HFF-Myc (cell line): Measurements from ENCODE around the gene SNCAIP.

ENCODE experiments used
- DNase-seq: peaks from one replicate; pipeline ENCODE4 v3.0.0-alpha.2; 2011; ENCODE audit warnings: low read depth; ENCODE audit errors: extremely low read depth
- H3K4me3 ChIP-seq: replicated peaks from 2 replicates; pipeline ENCODE4 v1.5.1; 2011; ENCODE audit warnings: low read depth, mild to moderate bottlenecking, control low read depth, low read length
- TF ChIP-seq, protein P1 (sequence below): IDR thresholded peaks from 2 replicates; pipeline ENCODE4 v1.5.1; 2012; ENCODE audit warnings: mild to moderate bottlenecking, low read depth, low read length, control low read depth; ENCODE audit errors: missing control alignments

The SNCAIP gene

DNA sequence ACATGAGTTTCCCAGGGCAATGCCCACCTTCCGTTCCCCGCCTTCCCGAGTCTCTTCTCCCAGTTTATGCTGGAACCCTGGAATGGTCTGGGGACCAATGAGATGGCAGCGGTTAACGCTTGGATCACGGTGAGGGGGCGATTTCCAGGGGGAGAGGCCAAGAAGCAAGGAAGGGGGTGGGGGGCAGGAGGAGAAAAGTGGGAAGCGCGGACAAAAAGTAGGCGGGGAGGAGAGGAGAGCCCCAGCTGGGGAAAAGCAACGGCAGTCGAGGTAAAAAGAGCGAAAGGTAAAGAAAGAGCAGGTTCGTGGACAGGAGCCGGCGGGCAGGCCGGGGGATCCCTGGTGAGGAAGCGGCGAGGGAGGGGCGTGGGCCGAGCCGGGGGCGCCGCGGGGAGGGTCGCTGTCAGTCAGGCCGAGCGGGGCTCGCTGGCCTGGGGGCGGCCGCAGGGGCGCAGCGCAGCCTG lies 508 bp upstream of the SNCAIP start:
- TF ChIP-seq, protein P1, sequence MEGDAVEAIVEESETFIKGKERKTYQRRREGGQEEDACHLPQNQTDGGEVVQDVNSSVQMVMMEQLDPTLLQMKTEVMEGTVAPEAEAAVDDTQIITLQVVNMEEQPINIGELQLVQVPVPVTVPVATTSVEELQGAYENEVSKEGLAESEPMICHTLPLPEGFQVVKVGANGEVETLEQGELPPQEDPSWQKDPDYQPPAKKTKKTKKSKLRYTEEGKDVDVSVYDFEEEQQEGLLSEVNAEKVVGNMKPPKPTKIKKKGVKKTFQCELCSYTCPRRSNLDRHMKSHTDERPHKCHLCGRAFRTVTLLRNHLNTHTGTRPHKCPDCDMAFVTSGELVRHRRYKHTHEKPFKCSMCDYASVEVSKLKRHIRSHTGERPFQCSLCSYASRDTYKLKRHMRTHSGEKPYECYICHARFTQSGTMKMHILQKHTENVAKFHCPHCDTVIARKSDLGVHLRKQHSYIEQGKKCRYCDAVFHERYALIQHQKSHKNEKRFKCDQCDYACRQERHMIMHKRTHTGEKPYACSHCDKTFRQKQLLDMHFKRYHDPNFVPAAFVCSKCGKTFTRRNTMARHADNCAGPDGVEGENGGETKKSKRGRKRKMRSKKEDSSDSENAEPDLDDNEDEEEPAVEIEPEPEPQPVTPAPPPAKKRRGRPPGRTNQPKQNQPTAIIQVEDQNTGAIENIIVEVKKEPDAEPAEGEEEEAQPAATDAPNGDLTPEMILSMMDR: no peak
- peak overlapping the region; percentile 36 for H3K4me3 ChIP-seq
- DNase-seq: no peak

DNA sequence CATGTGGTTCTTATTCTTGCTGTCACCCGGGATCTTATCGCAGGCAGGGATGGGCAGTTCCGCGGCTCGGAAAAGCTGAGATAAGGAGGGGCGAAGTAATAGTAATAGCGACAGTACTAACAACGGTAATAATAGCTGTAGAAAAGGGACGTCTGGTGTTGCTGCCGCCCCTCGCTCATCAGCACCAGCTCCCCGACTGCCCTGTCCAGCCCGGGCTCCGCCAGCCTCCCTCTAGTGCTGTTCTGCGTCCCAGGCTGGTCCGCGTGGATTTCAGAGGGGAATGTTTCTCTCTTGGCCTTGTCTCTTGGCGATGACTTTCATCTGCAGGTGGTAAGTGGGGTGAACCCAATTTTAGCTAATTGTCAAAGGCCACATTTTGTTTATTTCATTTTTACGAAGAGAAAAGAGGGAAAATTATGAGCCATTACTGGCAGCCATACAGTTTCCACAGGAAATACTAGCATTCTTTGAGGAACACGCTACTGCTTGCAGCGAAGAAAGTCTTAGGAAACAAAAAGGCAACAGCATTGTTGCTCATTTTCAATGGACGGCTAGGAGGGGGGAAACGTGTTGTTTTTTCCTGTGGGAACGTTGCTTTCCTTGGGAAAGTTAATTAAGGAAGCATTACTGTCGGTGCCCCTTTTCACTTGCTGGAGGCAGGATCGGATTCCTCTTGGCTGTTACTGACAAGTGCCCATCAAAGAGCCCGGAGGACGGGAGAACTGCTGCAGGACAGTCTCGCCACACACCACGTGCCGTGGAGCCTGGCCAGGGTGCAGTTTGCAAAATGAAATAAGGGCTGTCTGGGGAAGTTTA lies 762 bp downstream of the SNCAIP start:
- TF ChIP-seq, protein P1: no peak
- peak overlapping the region; percentile 57 for H3K4me3 ChIP-seq
- no peak for DNase-seq

DNA sequence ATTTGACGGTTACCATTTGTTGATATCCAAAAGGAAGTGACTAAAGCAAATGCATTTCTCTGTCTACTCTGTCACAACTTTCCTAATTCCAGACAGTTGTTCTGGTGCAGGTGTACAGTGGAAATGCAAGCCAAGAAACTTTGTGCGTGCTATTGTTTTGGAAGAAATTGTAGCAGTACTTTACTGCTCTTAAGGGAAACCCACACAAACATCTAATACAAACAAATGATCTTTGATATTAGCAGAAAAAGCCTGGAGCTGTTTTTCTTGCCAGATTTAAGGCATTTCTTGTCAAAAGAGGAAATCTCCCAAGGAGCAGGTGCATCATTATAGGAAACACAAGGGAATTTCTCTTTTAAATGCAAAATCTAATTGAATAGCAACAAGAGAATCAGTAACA lies 2.0 kb downstream of the SNCAIP start:
- H3K4me3 ChIP-seq: no peak overlapping the region
- no peak for DNase-seq
- TF ChIP-seq, protein P1: no peak

DNA sequence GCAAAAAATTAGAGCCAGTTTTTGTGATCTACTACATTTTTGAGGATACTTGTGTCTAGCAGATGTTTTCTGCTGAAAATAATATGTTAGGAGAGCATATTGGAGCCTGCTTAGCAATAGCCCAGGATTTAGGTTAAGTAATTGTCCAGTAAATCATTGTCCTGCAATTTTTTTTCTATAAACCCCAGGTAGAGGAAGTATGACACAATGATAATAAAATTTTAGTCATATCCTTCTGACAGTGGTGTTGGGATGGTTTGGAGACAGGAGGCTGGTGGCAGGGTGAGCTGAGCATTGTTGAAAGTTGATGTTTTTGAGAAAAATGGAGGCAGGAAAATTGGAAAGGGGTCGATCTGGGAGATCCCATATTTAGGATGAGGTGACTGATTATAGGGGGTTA lies 3.5 kb downstream of the SNCAIP start:
- H3K4me3 ChIP-seq: no peak overlapping the region
- DNase-seq: no peak

DNA sequence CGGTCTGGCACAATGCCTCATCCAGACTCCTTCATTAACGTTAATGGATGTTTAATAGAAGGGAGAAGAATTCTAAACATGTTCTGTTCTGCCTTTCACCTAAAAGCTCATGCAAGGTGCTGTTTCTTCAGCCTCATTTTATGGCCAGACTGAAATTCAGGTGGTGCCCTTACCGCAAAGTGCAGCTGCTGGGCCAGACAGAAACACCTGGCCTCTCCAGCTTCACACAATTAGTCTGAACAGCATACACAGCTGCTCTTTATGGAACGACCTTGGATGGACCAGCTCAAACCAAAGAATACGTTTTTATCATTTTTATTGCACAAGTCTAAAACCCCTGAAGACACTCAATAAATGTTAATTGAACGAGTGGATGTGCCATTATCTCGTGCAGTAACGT lies 4.6 kb downstream of the SNCAIP start:
- no peak overlapping the region for H3K4me3 ChIP-seq
- TF ChIP-seq, protein P1: no peak
- no peak for DNase-seq

More for the DNA sequence above, 3.5 kb downstream of the SNCAIP start:
- TF ChIP-seq, protein P1: no peak

DNA sequence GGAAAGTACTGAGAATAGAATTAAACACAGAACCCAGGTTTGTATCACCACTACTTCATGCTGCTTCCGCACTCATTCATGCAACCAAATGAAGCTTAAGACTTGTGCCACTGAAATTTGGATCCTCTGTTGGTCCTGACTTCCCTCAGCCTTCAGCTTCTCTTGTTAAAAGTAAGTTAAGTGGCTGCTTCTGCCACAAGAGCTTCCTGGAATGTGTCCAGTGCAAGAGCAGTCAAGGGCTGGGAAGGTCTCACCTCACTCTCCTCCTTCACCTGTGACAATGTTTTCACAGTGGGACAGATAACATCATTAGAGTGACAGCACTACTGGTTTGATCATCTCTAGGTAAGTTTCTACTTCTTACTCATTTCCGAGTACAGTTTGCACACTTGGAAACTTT lies 7.9 kb downstream of the SNCAIP start:
- no peak for DNase-seq
- TF ChIP-seq, protein P1: no peak
- H3K4me3 ChIP-seq: no peak overlapping the region

DNA sequence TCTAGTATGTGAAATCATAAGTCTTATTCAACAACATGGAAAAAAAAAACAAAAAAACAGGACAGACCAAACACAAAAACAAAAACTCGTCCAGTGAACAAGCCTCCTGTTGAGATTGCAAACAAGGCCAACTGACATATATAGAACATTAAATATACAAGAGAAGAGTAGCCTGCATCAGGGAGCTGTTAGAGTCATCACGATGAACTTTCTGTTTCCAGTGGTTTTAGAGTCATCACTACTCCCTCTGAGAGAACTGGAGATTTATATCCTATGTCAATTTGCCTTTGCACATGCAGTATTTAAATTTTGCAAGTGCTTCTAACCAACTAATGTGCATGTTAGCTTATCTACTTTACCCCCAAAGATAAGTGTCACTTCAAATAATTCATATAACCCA lies 9.9 kb downstream of the SNCAIP start:
- TF ChIP-seq, protein P1: no peak
- no peak for DNase-seq

More for the DNA sequence above, 9.9 kb downstream of the SNCAIP start:
- no peak overlapping the region for H3K4me3 ChIP-seq
